Panc1 (cell line): ENCODE results near the gene ELK1. TPM values are rescaled to one million over a fixed set of nuclear protein-coding genes. Genes with fewer than 3 reads are reported as not detected.

Source experiments
- ATAC-seq: fragments of 200-7000 bp; cut with Tn5 transposase; 2 replicates; pipeline ENCODE4 v1.9.1; 2020; ENCODE audit warnings: mild to moderate bottlenecking, moderate library complexity
- BruUV-seq: library from RNA; stranded (reverse); fragments of 400-500 nt; replicated peaks from 2 replicates; lab custom pipeline; 2021; lab: Mats Ljungman, UMichigan
- CTCF ChIA-PET: fragments of 300-600 bp; sonication (Branson Sonifier 250); formaldehyde crosslinking; loops from one replicate; lab custom pipeline; 2022; ENCODE audit warnings: antibody characterized with exemption; lab: Charles Lee
- POLR2A ChIA-PET: fragments of 300-600 bp; sonication (Branson Sonifier 250); formaldehyde crosslinking; loops from one replicate; lab custom pipeline; 2022; ENCODE audit warnings: antibody characterized with exemption; lab: Charles Lee
- DNase-seq: peaks from one replicate; pipeline ENCODE4 v3.0.0-alpha.2; 2010; ENCODE audit warnings: low read depth, low spot score
- H3K27ac ChIP-seq: 2 replicates; pipeline ENCODE4 v1.5.1; 2011; ENCODE audit warnings: mild to moderate bottlenecking, low read length, inconsistent platforms
- H3K27me3 ChIP-seq: fragments of 200-500 bp; sonication (Bioruptor generic); 2 replicates; pipeline ENCODE4 v1.6.0; 2014; ENCODE audit warnings: low read length, inconsistent platforms; ENCODE audit not compliant: control insufficient read depth, insufficient read depth
- H3K36me3 ChIP-seq: fragments of 200-500 bp; sonication (Bioruptor generic); 2 replicates; pipeline ENCODE4 v1.5.1; 2014; ENCODE audit warnings: inconsistent platforms, mild to moderate bottlenecking, low read length, moderate library complexity; ENCODE audit not compliant: control insufficient read depth, insufficient read depth
- H3K4me1 ChIP-seq: 2 replicates; pipeline ENCODE4 v1.5.1; 2011; ENCODE audit warnings: inconsistent platforms, mild to moderate bottlenecking, low read length, moderate library complexity; ENCODE audit not compliant: control insufficient read depth, insufficient read depth
- H3K4me3 ChIP-seq, 2 experiments: 2 replicates each; pipeline ENCODE4 v1.5.1; 2011 to 2012; ENCODE audit warnings: low read depth in 2 of 2, low read length in 2 of 2, mild to moderate bottlenecking in 2 of 2, inconsistent platforms in 1 of 2, moderate library complexity in 1 of 2
- H3K9me3 ChIP-seq: fragments of 200-500 bp; sonication (Bioruptor generic); 2 replicates; pipeline ENCODE4 v1.5.1; 2014; ENCODE audit warnings: low read depth, mild to moderate bottlenecking, inconsistent platforms, low read length, moderate library complexity; ENCODE audit not compliant: control insufficient read depth, insufficient read depth
- POLR2AphosphoS5 ChIP-seq: IDR thresholded peaks from 2 replicates; pipeline ENCODE4 v1.6.1; 2012; ENCODE audit warnings: mild to moderate bottlenecking, low read depth, low read length, moderate library complexity
- SIN3A ChIP-seq: IDR thresholded peaks from 2 replicates; pipeline ENCODE4 v1.6.1; 2012; ENCODE audit warnings: low read depth, mild to moderate bottlenecking, low read length, moderate library complexity, borderline replicate concordance; ENCODE audit not compliant: insufficient read depth
- TCF7L2 ChIP-seq: IDR thresholded peaks from 2 replicates; pipeline ENCODE4 v1.6.1; 2011; ENCODE audit warnings: mild to moderate bottlenecking, low read depth, low read length, inconsistent platforms
- in situ Hi-C: cut with HindIII; loops from 2 replicates; pipeline ENCODE4 v1.10.0; 2016; ENCODE audit warnings: low sequenced_read_pairs, low pct_unique_long_range_greater_than_20kb
- intact Hi-C: fragments of 100-400 bp; cut with micrococcal nuclease; formaldehyde crosslinking; loops from one replicate; pipeline ENCODE4 v1.10.0; 2022; ENCODE audit not compliant: unreplicated experiment
- total RNA-seq: library from RNA; stranded (reverse); gene quantifications from one replicate; pipeline ENCODE4 v1.2.1, GENCODE V29; 2021; ENCODE audit not compliant: unreplicated experiment
- TF ChIP-seq, protein P1 (sequence below), 2 experiments: IDR thresholded peaks; 2 replicates each; pipeline ENCODE4 v1.6.1; 2011 to 2012; ENCODE audit warnings: low read depth in 2 of 2, control low read depth in 1 of 2, low read length in 1 of 2, mild to moderate bottlenecking in 1 of 2, moderate library complexity in 1 of 2; ENCODE audit not compliant: insufficient read depth in 1 of 2
- TF ChIP-seq, protein P2 (sequence below): fragments of 450-650 bp; IDR thresholded peaks from 2 replicates; pipeline ENCODE4 v1.5.1; 2017; ENCODE audit warnings: mild to moderate bottlenecking

ELK1 gene
- total RNA-seq, 1 experiment from 2014 or later: 64.6 TPM

DNA sequence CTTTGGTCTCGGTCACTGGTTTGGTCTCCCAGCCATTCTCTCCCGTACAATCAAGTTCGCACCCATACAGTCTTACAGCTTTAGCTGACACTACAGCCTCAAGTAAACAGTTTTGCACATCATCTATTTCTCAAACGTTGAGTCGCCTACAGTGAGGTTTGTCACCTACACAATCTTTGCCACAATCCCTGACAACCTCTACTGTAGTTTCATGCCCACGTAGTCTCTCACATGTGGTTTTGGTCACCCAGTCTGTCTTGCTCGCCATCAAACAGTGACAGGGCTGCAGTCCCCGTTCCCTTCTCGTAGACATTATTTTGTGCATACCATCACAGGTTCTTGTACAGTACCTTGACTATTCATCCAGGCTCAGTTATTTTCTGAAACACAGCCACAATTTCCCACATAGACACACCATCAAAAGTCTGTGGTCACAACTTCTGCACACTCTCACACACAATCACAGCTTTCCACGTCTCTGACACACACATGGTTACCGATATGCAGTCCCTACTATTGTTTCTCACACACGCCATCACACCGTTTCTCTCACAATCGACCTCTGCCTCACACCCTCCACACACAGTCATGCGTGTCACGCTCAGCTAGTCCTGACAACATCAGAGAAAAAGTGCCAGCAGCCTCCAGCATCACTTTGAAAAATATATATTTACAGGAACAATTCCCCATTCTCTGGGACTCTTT lies 15.3 kb downstream of the ELK1 start:
- POLR2A ChIA-PET: no interaction called here
- intact Hi-C loops (no loop called here), in situ Hi-C loops (no loop called here)
- no peak overlapping the region for H3K27ac ChIP-seq
- H3K36me3 ChIP-seq: peaks cover 3% of the 10 kb centered on the region
- H3K9me3 ChIP-seq: no peaks in the 10 kb centered on the region
- H3K4me3 ChIP-seq: no peak overlapping the region
- BruUV-seq: no TSS peak
- H3K4me1 ChIP-seq: no peaks in the 10 kb centered on the region; the same call in 1 of the 2 replicates
- TF ChIP-seq, protein P1, sequence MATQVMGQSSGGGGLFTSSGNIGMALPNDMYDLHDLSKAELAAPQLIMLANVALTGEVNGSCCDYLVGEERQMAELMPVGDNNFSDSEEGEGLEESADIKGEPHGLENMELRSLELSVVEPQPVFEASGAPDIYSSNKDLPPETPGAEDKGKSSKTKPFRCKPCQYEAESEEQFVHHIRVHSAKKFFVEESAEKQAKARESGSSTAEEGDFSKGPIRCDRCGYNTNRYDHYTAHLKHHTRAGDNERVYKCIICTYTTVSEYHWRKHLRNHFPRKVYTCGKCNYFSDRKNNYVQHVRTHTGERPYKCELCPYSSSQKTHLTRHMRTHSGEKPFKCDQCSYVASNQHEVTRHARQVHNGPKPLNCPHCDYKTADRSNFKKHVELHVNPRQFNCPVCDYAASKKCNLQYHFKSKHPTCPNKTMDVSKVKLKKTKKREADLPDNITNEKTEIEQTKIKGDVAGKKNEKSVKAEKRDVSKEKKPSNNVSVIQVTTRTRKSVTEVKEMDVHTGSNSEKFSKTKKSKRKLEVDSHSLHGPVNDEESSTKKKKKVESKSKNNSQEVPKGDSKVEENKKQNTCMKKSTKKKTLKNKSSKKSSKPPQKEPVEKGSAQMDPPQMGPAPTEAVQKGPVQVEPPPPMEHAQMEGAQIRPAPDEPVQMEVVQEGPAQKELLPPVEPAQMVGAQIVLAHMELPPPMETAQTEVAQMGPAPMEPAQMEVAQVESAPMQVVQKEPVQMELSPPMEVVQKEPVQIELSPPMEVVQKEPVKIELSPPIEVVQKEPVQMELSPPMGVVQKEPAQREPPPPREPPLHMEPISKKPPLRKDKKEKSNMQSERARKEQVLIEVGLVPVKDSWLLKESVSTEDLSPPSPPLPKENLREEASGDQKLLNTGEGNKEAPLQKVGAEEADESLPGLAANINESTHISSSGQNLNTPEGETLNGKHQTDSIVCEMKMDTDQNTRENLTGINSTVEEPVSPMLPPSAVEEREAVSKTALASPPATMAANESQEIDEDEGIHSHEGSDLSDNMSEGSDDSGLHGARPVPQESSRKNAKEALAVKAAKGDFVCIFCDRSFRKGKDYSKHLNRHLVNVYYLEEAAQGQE (IDR thresholded peaks at IDR 0.05; ENCODE audit: insufficient read depth in 1 of 2, low read depth in 2 of 2, low read length in 1 of 2): no peak
- TF ChIP-seq POLR2AphosphoS5: no peak
- TF ChIP-seq, protein P2, sequence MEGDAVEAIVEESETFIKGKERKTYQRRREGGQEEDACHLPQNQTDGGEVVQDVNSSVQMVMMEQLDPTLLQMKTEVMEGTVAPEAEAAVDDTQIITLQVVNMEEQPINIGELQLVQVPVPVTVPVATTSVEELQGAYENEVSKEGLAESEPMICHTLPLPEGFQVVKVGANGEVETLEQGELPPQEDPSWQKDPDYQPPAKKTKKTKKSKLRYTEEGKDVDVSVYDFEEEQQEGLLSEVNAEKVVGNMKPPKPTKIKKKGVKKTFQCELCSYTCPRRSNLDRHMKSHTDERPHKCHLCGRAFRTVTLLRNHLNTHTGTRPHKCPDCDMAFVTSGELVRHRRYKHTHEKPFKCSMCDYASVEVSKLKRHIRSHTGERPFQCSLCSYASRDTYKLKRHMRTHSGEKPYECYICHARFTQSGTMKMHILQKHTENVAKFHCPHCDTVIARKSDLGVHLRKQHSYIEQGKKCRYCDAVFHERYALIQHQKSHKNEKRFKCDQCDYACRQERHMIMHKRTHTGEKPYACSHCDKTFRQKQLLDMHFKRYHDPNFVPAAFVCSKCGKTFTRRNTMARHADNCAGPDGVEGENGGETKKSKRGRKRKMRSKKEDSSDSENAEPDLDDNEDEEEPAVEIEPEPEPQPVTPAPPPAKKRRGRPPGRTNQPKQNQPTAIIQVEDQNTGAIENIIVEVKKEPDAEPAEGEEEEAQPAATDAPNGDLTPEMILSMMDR: no peak
- no peak for TF ChIP-seq SIN3A
- TF ChIP-seq TCF7L2: no peak
- CTCF ChIA-PET: no interaction called here
- ATAC-seq (no peak), DNase-seq (no peak)
- H3K27me3 ChIP-seq: no peaks in the 10 kb centered on the region

DNA sequence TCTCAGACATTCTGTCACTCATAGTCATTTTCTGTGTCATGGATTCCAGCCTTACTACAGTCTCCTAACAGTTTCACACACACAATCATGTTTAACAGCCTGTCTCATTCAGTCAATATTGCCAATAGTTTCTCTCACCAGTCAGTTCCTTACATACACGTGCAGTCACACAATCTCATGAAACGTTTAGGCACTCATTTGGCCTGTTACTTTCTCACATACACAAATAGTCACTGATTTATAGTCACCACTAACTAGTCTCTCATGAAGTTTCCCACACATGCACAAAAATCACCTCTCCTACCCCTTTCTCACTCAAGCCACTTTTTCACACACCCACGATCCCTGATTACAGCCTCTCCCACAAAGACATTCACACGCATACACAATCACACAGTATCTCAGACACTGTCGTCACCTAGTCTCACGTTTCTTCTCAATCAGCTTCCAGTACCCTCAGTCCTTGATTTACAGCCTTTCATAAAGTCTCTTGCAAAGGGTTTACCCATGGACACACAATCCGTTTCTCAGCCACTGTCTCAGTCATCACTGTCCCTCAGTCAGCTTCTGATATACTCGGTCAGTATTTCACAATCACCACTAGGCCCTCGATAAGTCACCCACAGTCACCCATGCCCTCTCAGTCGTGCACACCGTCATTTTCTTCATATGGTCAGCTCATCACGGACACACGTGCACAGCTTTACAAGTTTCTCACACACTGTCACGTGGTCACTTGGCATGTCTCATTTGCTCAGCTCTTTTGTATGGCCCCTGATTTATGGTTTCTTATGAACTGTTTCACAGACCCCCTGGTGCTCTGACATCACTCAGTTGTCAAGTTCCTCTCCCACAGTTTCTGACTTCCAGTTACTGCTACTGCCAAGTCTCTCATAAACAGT lies 16.4 kb downstream of the ELK1 start:
- H3K4me1 ChIP-seq: no peaks in the 10 kb centered on the region; the same call in 1 of the 2 replicates
- ChIA-PET POLR2A (interaction anchor here (0.6 kb wide), 1 partner anchor 36 kb away, joined by 7 read pairs; no protein-coding TSS in a partner anchor), CTCF (no interaction called here)
- no peak overlapping the region for H3K27ac ChIP-seq
- DNase-seq (no peak), ATAC-seq (no peak)
- TF ChIP-seq POLR2AphosphoS5 (no peak), SIN3A (no peak), TCF7L2 (no peak)
- TF ChIP-seq, protein P1 (IDR thresholded peaks at IDR 0.05; ENCODE audit: insufficient read depth in 1 of 2, low read depth in 2 of 2, low read length in 1 of 2): no peak
- TF ChIP-seq, protein P2: no peak
- no peaks in the 10 kb centered on the region for H3K9me3 ChIP-seq
- H3K4me3 ChIP-seq: no peak overlapping the region
- intact Hi-C loops (no loop called here), in situ Hi-C loops (no loop called here)
- H3K36me3 ChIP-seq: no peaks in the 10 kb centered on the region
- no peaks in the 10 kb centered on the region for H3K27me3 ChIP-seq
- no TSS peak for BruUV-seq
